Loucy (cell line): ENCODE measurements around the gene PFKFB1.

Experiments
- H2AFZ ChIP-seq: fragments of 200-600 bp; sonication (generic); 2 replicates; pipeline ENCODE4 v1.6.0; 2016; ENCODE audit warnings: antibody characterized with exemption, mild to moderate bottlenecking, low read length, moderate library complexity
- H3F3A ChIP-seq: fragments of 200-600 bp; 2 replicates; pipeline ENCODE4 v1.6.0; 2016; ENCODE audit warnings: antibody characterized with exemption, low read depth, mild to moderate bottlenecking
- H3K27me3 ChIP-seq: fragments of 200-600 bp; sonication (generic); 2 replicates; pipeline ENCODE4 v1.6.1; 2014; ENCODE audit warnings: low read length, mild to moderate bottlenecking; ENCODE audit not compliant: insufficient read depth, poor library complexity, severe bottlenecking
- H3K36me3 ChIP-seq: fragments of 200-600 bp; sonication (generic); 2 replicates; pipeline ENCODE4 v1.6.1; 2016; ENCODE audit warnings: low read length; ENCODE audit not compliant: insufficient read depth
- H3K4me1 ChIP-seq: fragments of 200-600 bp; sonication (generic); 2 replicates; pipeline ENCODE4 v1.5.1; 2014; ENCODE audit warnings: low read length, mild to moderate bottlenecking; ENCODE audit not compliant: insufficient read depth, poor library complexity, severe bottlenecking
- H3K4me2 ChIP-seq: fragments of 200-600 bp; sonication (generic); 2 replicates; pipeline ENCODE4 v1.6.0; 2014; ENCODE audit warnings: antibody characterized with exemption, low read length, low read depth, mild to moderate bottlenecking; ENCODE audit not compliant: poor library complexity, severe bottlenecking
- H3K4me3 ChIP-seq: fragments of 200-600 bp; sonication (generic); 2 replicates; pipeline ENCODE4 v1.5.1; 2014; ENCODE audit warnings: low read length, mild to moderate bottlenecking, mixed read lengths; ENCODE audit not compliant: poor library complexity, severe bottlenecking
- H3K79me2 ChIP-seq: fragments of 200-600 bp; sonication (generic); 2 replicates; pipeline ENCODE4 v1.6.1; 2014; ENCODE audit warnings: low read length; ENCODE audit not compliant: insufficient read depth
- H3K9ac ChIP-seq: fragments of 200-600 bp; sonication (generic); 2 replicates; pipeline ENCODE4 v1.6.0; 2014; ENCODE audit warnings: mild to moderate bottlenecking, low read depth, low read length, moderate library complexity; ENCODE audit not compliant: poor library complexity, severe bottlenecking
- H3K9me2 ChIP-seq: fragments of 200-600 bp; sonication (generic); replicated peaks from 2 replicates; pipeline ENCODE4 v1.6.1; 2016; ENCODE audit warnings: low read depth, low read length, mixed read lengths
- H3K9me3 ChIP-seq: fragments of 200-600 bp; sonication (generic); 2 replicates; pipeline ENCODE4 v1.6.1; 2014; ENCODE audit warnings: mild to moderate bottlenecking, antibody characterized with exemption, low read length, low read depth; ENCODE audit not compliant: insufficient read depth
- H4K20me1 ChIP-seq: fragments of 200-600 bp; sonication (generic); 2 replicates; pipeline ENCODE4 v1.6.0; 2014; ENCODE audit warnings: antibody characterized with exemption, low read length, mild to moderate bottlenecking; ENCODE audit not compliant: insufficient read depth, poor library complexity, severe bottlenecking
- EZH2phosphoT487 ChIP-seq: fragments of 200-600 bp; IDR thresholded peaks from 2 replicates; pipeline ENCODE4 v1.6.1; 2018; ENCODE audit warnings: antibody characterized with exemption, mild to moderate bottlenecking, moderate library complexity, borderline replicate concordance
- TF ChIP-seq, protein P1 (sequence below): fragments of 200-600 bp; sonication (generic); conservative IDR thresholded peaks from 2 replicates; pipeline ENCODE4 v1.5.1; 2014; ENCODE audit warnings: mild to moderate bottlenecking, antibody characterized with exemption, low read length

The PFKFB1 gene

DNA sequence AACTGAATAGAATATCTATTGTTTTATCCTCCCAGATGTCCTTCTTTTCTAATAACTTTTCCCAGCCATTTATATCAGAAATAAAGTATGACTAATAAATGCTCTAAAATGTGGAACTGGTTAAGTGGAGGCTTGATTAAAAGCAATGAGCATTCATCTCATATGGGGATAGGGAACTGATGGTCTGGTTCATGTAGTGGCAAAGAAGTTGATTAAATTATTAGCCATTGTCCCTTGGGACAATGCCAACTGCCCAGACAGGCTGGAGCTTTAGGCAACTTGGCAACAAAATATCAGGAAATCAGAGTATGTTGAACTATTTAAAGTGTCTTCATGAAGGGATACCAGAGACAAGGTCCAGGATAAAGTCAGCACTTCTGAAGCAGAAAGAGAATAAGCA is 49.2 kb downstream of the PFKFB1 start:
- no peaks in the 10 kb centered on the region for H3K79me2 ChIP-seq
- H3K4me3 ChIP-seq = no peak overlapping the region
- H3K4me2 ChIP-seq = no peak overlapping the region
- no peaks in the 10 kb centered on the region for H3K4me1 ChIP-seq
- H4K20me1 ChIP-seq = no peaks in the 10 kb centered on the region
- H3K36me3 ChIP-seq = no peaks in the 10 kb centered on the region
- H3K9me2 ChIP-seq = no peaks in the 10 kb centered on the region
- no peaks in the 10 kb centered on the region for H3K27me3 ChIP-seq
- no peak overlapping the region for H3K9ac ChIP-seq
- H3F3A ChIP-seq = no peaks in the 10 kb centered on the region
- TF ChIP-seq, protein P1, sequence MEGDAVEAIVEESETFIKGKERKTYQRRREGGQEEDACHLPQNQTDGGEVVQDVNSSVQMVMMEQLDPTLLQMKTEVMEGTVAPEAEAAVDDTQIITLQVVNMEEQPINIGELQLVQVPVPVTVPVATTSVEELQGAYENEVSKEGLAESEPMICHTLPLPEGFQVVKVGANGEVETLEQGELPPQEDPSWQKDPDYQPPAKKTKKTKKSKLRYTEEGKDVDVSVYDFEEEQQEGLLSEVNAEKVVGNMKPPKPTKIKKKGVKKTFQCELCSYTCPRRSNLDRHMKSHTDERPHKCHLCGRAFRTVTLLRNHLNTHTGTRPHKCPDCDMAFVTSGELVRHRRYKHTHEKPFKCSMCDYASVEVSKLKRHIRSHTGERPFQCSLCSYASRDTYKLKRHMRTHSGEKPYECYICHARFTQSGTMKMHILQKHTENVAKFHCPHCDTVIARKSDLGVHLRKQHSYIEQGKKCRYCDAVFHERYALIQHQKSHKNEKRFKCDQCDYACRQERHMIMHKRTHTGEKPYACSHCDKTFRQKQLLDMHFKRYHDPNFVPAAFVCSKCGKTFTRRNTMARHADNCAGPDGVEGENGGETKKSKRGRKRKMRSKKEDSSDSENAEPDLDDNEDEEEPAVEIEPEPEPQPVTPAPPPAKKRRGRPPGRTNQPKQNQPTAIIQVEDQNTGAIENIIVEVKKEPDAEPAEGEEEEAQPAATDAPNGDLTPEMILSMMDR = no peak
- no peak for TF ChIP-seq EZH2phosphoT487
- no peak overlapping the region for H2AFZ ChIP-seq
- H3K9me3 ChIP-seq = no peaks in the 10 kb centered on the region

DNA sequence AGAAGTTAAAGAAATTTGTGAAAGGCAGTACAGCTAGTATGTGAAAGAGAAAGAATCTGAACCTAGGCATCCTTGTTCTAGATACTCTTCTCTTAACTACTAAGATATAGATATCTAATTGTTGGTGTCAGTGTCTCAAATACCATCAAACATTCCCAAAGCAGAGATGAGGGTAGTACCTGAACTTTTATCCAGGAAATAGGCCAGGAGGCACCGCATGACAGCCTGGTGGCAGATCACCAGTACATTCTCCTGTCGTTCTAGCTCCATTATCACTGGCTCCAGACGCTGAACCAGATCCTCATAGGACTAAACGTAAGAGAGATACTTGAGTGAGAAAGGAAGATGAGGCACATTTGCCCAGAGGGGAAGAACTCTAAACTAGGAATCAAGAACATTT is 56.6 kb downstream of the PFKFB1 start:
- H3K27me3 ChIP-seq = no peaks in the 10 kb centered on the region
- no peaks in the 10 kb centered on the region for H3F3A ChIP-seq
- H4K20me1 ChIP-seq = no peaks in the 10 kb centered on the region
- H3K9me3 ChIP-seq = no peaks in the 10 kb centered on the region
- H3K9me2 ChIP-seq = no peaks in the 10 kb centered on the region
- H3K4me2 ChIP-seq = no peak overlapping the region
- H2AFZ ChIP-seq = no peak overlapping the region
- H3K4me3 ChIP-seq = no peak overlapping the region
- TF ChIP-seq, protein P1 = no peak
- no peak for TF ChIP-seq EZH2phosphoT487
- no peak overlapping the region for H3K9ac ChIP-seq
- no peaks in the 10 kb centered on the region for H3K4me1 ChIP-seq
- H3K79me2 ChIP-seq = no peaks in the 10 kb centered on the region
- no peaks in the 10 kb centered on the region for H3K36me3 ChIP-seq

DNA sequence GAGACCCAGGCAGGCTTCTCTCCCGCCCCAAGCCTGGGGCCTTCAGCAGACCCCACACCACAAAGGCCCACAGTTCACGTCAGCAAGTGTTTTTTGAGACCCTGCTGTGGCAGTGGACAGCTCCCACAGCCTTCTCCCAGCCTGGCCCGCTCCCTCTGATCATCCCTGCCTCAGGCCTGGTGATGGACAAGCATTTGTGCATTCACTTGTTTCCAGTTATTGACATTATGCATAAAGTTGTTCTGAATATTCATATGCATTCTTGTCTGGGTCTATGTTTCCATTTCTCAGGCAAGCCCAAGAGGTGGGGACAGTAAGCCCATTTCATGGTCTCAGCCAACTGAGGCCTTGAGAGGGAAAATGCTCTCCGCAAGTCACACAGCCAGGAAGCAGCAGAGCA is 58.7 kb downstream of the PFKFB1 start:
- H3K79me2 ChIP-seq = no peaks in the 10 kb centered on the region
- no peaks in the 10 kb centered on the region for H3K4me1 ChIP-seq
- H3K9ac ChIP-seq = no peak overlapping the region
- no peaks in the 10 kb centered on the region for H4K20me1 ChIP-seq
- no peak overlapping the region for H3K4me3 ChIP-seq
- no peaks in the 10 kb centered on the region for H3K27me3 ChIP-seq
- TF ChIP-seq EZH2phosphoT487 = no peak
- TF ChIP-seq, protein P1 = no peak
- no peaks in the 10 kb centered on the region; the same call in 1 of the 2 replicates for H3K36me3 ChIP-seq
- no peaks in the 10 kb centered on the region for H3F3A ChIP-seq
- H2AFZ ChIP-seq = no peak overlapping the region
- H3K4me2 ChIP-seq = no peak overlapping the region
- no peaks in the 10 kb centered on the region for H3K9me2 ChIP-seq
- H3K9me3 ChIP-seq = no peaks in the 10 kb centered on the region
